Trophoblast cell (in vitro differentiated cells and primary cell): Measurements from ENCODE around the gene DENND1A.
A peak's percentile ranks its signal among the peaks of the same experiment; 100 is the strongest.

Experiments used
- DNase-seq, 2 donors: peaks; one replicate each; pipeline ENCODE4 v3.0.0-alpha.2; 2016
- H2AFZ ChIP-seq: 2 replicates; pipeline ENCODE4 v1.6.1; 2013; ENCODE audit warnings: low read length, moderate library complexity, mild to moderate bottlenecking; ENCODE audit not compliant: insufficient read depth, poor library complexity
- H2AK5ac ChIP-seq: 2 replicates; pipeline ENCODE4 v1.6.1; 2013; ENCODE audit warnings: mild to moderate bottlenecking, low read length
- H2BK120ac ChIP-seq: 2 replicates; pipeline ENCODE4 v1.6.1; 2013; ENCODE audit warnings: low read length, mild to moderate bottlenecking, moderate library complexity; ENCODE audit not compliant: insufficient read depth, poor library complexity
- H2BK12ac ChIP-seq: 2 replicates; pipeline ENCODE4 v1.6.1; 2013; ENCODE audit warnings: mild to moderate bottlenecking, low read length, moderate library complexity
- H2BK5ac ChIP-seq: 2 replicates; pipeline ENCODE4 v1.6.1; 2013; ENCODE audit warnings: low read length, low read depth, moderate library complexity, mild to moderate bottlenecking; ENCODE audit not compliant: poor library complexity
- H3K14ac ChIP-seq: 2 replicates; pipeline ENCODE4 v1.6.1; 2013; ENCODE audit warnings: mild to moderate bottlenecking, low read length
- H3K18ac ChIP-seq: 2 replicates; pipeline ENCODE4 v1.6.1; 2013; ENCODE audit warnings: mild to moderate bottlenecking, low read length
- H3K23ac ChIP-seq: 2 replicates; pipeline ENCODE4 v1.6.1; 2013; ENCODE audit warnings: low read length
- H3K27ac ChIP-seq: 2 replicates; pipeline ENCODE4 v1.5.1; 2013; ENCODE audit warnings: low read depth, mild to moderate bottlenecking, inconsistent platforms, low read length, moderate library complexity
- H3K27me3 ChIP-seq: 2 replicates; pipeline ENCODE4 v1.6.1; 2013; ENCODE audit warnings: inconsistent platforms, mild to moderate bottlenecking, low read length, moderate library complexity; ENCODE audit not compliant: insufficient read depth
- H3K36me3 ChIP-seq, 2 experiments: 1 replicate in 1 of 2; 2 replicates in 1 of 2; pipeline ENCODE4 v1.6.1; 2013; ENCODE audit warnings: low read length in 2 of 2, mild to moderate bottlenecking in 2 of 2, moderate library complexity in 1 of 2; ENCODE audit not compliant: insufficient read depth in 2 of 2, control insufficient read depth in 1 of 2
- H3K4ac ChIP-seq: 2 replicates; pipeline ENCODE4 v1.6.1; 2013; ENCODE audit warnings: low read depth, mild to moderate bottlenecking, low read length, moderate library complexity
- H3K4me1 ChIP-seq, 2 experiments: 1 replicate in 1 of 2; 2 replicates in 1 of 2; pipeline ENCODE4 v1.6.1; 2013; ENCODE audit warnings: low read length in 2 of 2, mild to moderate bottlenecking in 2 of 2, moderate library complexity in 1 of 2; ENCODE audit not compliant: insufficient read depth in 2 of 2, control insufficient read depth in 1 of 2
- H3K4me2 ChIP-seq: 2 replicates; pipeline ENCODE4 v1.6.1; 2013; ENCODE audit warnings: inconsistent platforms, mild to moderate bottlenecking, low read length, moderate library complexity
- H3K4me3 ChIP-seq: 2 replicates; pipeline ENCODE4 v1.5.1; 2013; ENCODE audit warnings: mild to moderate bottlenecking, low read depth, low read length, inconsistent platforms
- H3K79me1 ChIP-seq: one replicate; pipeline ENCODE4 v1.6.1; 2013; ENCODE audit warnings: low read length
- H3K79me2 ChIP-seq: 2 replicates; pipeline ENCODE4 v1.6.1; 2013; ENCODE audit warnings: low read length, mild to moderate bottlenecking; ENCODE audit not compliant: control insufficient read depth, insufficient read depth, poor library complexity
- H3K9ac ChIP-seq: 2 replicates; pipeline ENCODE4 v1.6.1; 2013; ENCODE audit warnings: mild to moderate bottlenecking, low read length
- H3K9me3 ChIP-seq: 2 replicates; pipeline ENCODE4 v1.6.1; 2013; ENCODE audit warnings: low read depth, mild to moderate bottlenecking, control low read depth, inconsistent platforms, low read length; ENCODE audit not compliant: insufficient read depth
- H4K12ac ChIP-seq: 2 replicates; pipeline ENCODE4 v1.6.1; 2013; ENCODE audit warnings: low read depth, mild to moderate bottlenecking, low read length, moderate library complexity
- H4K8ac ChIP-seq: 2 replicates; pipeline ENCODE4 v1.6.1; 2013; ENCODE audit warnings: low read depth, mild to moderate bottlenecking, low read length, moderate library complexity
- H4K91ac ChIP-seq: one replicate; pipeline ENCODE4 v1.6.1; 2013; ENCODE audit warnings: low read depth, mild to moderate bottlenecking, low read length, moderate library complexity
- WGBS: extraction: QIAGEN DNeasy Blood & Tissue Kit; methylation state at CpG from one replicate; pipeline ENCODE4 v1.1.7; 2013; ENCODE audit warnings: missing lambda C conversion rate; ENCODE audit not compliant: insufficient read length, insufficient coverage; ENCODE audit errors: extremely low coverage; 5-methylcytosine and 5-hydroxymethylcytosine counted together

DENND1A gene

GRCh38 chr9:123421801-123422455 lies 508.0 kb downstream of the DENND1A start:
- Histone ChIP-seq H3K4me2 (no peak overlapping the region), H4K8ac (no peak overlapping the region), H3K79me2 (no peaks in the 10 kb centered on the region), H4K12ac (no peak overlapping the region), H3K4me3 (no peak overlapping the region), H3K14ac (no peak overlapping the region), H3K9me3 (peaks cover 2% of the 10 kb centered on the region), H3K79me1 (no peaks in the 10 kb centered on the region), H3K27ac (no peak overlapping the region), H3K4me1 (peaks cover 17 to 20% of the 10 kb centered on the region in 2 experiments), H2BK5ac (no peak overlapping the region), H2BK12ac (no peak overlapping the region), H4K91ac (no peak overlapping the region), H3K36me3 (no peaks in the 10 kb centered on the region), H2AK5ac (no peak overlapping the region), H3K4ac (no peak overlapping the region), H3K9ac (no peak overlapping the region), H3K18ac (no peak overlapping the region), H3K27me3 (no peaks in the 10 kb centered on the region), H3K23ac (no peak overlapping the region), H2AFZ (no peak overlapping the region), H2BK120ac (no peak overlapping the region)
- no CpG with 5 or more reads among the region's 8 CpGs for WGBS
- DNase-seq, result peak; percentile 82 to 94

- no peak overlapping the region for H2BK120ac ChIP-seq
- H3K4me2 ChIP-seq, result no peak overlapping the region
- H3K27ac ChIP-seq, result no peak overlapping the region
- H3K18ac ChIP-seq, result no peak overlapping the region
- no peak overlapping the region for H2BK5ac ChIP-seq
- H2AFZ ChIP-seq, result no peak overlapping the region
- H3K4ac ChIP-seq, result no peak overlapping the region
- no peak overlapping the region for H3K4me3 ChIP-seq
- H4K12ac ChIP-seq, result no peak overlapping the region
- no peak overlapping the region for H3K9ac ChIP-seq
- peaks cover 2% of the 10 kb centered on the region for H3K9me3 ChIP-seq
- no CpG with 5 or more reads among the region's 13 CpGs for WGBS
- no peak for DNase-seq
- no peak overlapping the region for H2AK5ac ChIP-seq
- no peaks in the 10 kb centered on the region for H3K79me1 ChIP-seq
- H3K79me2 ChIP-seq, result no peaks in the 10 kb centered on the region
- peaks cover 17 to 20% of the 10 kb centered on the region in 2 experiments for H3K4me1 ChIP-seq
- no peak overlapping the region for H3K14ac ChIP-seq
- H3K27me3 ChIP-seq, result no peaks in the 10 kb centered on the region
- no peak overlapping the region for H3K23ac ChIP-seq
- H2BK12ac ChIP-seq, result no peak overlapping the region
- no peaks in the 10 kb centered on the region for H3K36me3 ChIP-seq
- no peak overlapping the region for H4K8ac ChIP-seq
- no peak overlapping the region for H4K91ac ChIP-seq
Measured at GRCh38 chr9:123421186-123421585, 508.7 kb downstream of the DENND1A start.

DNA sequence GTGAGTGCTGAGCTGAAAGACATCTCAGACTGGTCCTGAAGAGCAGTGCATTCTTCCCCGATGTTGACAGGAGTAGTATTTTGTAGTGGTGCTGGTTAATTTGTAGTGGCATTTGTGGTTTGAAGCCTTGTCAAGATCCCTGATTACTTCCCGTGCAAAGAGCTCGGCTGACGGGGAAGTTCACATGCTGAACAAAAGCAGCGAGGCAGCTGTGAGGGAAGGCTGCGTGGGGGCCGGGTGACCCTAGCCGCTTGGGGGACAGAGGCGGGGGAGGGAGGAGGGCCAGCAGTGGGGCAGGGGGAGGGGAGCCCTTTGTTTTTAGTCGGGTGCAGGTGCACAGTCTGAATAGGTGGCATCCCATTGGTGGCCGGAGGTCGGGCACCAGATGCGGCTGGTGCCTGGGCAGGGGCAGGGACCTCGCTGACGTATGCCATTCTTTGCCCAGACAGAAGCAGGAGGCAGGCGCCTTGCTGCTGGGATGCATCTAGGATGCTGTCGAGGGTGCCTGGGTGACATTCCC lies 509.3 kb downstream of the DENND1A start:
- Histone ChIP-seq H2AFZ (no peak overlapping the region), H3K36me3 (no peaks in the 10 kb centered on the region), H3K23ac (no peak overlapping the region), H3K9me3 (peaks cover 2% of the 10 kb centered on the region), H2AK5ac (no peak overlapping the region), H4K12ac (no peak overlapping the region), H2BK5ac (no peak overlapping the region), H3K4ac (no peak overlapping the region), H3K79me1 (no peaks in the 10 kb centered on the region), H3K4me2 (no peak overlapping the region), H2BK12ac (no peak overlapping the region), H3K27ac (no peak overlapping the region), H4K91ac (no peak overlapping the region), H3K9ac (no peak overlapping the region), H3K79me2 (no peaks in the 10 kb centered on the region), H3K14ac (no peak overlapping the region), H3K18ac (no peak overlapping the region), H2BK120ac (no peak overlapping the region), H3K4me3 (no peak overlapping the region), H3K27me3 (no peaks in the 10 kb centered on the region), H4K8ac (no peak overlapping the region), H3K4me1 (peaks cover 17 to 20% of the 10 kb centered on the region in 2 experiments)
- no peak for DNase-seq
- WGBS, result no CpG with 5 or more reads among the region's 17 CpGs

DNA sequence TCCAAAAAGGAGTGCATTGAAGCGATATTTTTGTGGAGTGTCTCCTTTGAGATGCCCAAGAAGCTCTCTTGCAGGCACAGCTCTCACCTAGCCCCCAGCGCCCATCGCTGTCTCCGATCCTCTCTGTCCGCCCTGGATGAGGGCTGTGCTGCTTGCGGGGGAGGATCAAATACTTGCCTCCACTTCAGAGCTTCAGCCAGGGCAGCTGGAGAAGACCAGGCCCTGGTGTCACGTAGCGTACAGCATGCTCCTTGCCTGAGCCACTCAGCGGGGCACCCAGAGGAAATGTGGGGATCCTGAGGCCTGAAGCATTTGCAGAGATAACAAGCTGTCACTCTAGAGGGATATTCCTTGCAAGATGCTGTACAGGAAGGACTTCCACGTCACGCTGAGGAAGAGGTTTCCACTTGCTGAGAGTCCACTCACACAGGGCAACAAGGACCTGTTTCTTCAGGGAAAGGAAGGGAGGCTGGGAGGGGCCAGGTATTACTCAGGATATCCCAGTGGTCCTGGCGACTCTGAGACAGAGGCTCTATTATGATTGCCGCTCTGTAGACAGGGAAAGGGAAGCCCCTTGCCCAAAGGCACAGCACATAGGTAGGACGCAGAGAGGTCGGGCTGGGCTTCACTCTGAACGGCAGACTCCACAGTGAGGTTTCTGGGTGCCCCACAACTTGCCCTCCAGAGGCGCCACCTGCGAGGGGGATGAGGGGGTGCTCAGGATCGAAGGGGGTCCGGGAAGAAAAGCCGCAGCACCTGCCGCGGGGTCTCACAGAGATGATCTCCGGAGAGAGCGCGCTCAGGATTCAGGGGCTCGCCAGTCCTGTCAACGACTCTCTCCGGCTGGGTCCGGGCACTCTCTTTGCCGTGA lies 510.0 kb downstream of the DENND1A start:
- H4K8ac ChIP-seq, result no peak overlapping the region
- H2AFZ ChIP-seq, result no peak overlapping the region
- no peak overlapping the region for H3K9ac ChIP-seq
- H3K27me3 ChIP-seq, result no peaks in the 10 kb centered on the region
- no peak for DNase-seq
- WGBS, result no CpG with 5 or more reads among the region's 31 CpGs
- no peak overlapping the region for H3K4me3 ChIP-seq
- no peak overlapping the region for H2AK5ac ChIP-seq
- no peak overlapping the region for H2BK5ac ChIP-seq
- no peak overlapping the region for H3K14ac ChIP-seq
- H4K91ac ChIP-seq, result no peak overlapping the region
- no peak overlapping the region for H3K4me2 ChIP-seq
- H3K79me1 ChIP-seq, result no peaks in the 10 kb centered on the region
- peaks cover 2% of the 10 kb centered on the region for H3K9me3 ChIP-seq
- H2BK12ac ChIP-seq, result no peak overlapping the region
- no peaks in the 10 kb centered on the region for H3K79me2 ChIP-seq
- H4K12ac ChIP-seq, result no peak overlapping the region
- no peak overlapping the region for H2BK120ac ChIP-seq
- no peak overlapping the region for H3K18ac ChIP-seq
- H3K4ac ChIP-seq, result no peak overlapping the region
- H3K27ac ChIP-seq, result no peak overlapping the region
- H3K4me1 ChIP-seq, result peaks cover 17 to 20% of the 10 kb centered on the region in 2 experiments
- H3K23ac ChIP-seq, result no peak overlapping the region
- no peaks in the 10 kb centered on the region for H3K36me3 ChIP-seq
